22Rv1 (cell line): Measurements from ENCODE around the gene COMMD10.

ENCODE experiments used
- H3K27ac ChIP-seq: fragments of 450-650 bp; 2 replicates; pipeline ENCODE4 v1.5.1; 2017
- ZFX ChIP-seq: fragments of 450-650 bp; IDR thresholded peaks from 2 replicates; pipeline ENCODE4 v1.6.1; 2017; ENCODE audit warnings: antibody characterized with exemption, borderline replicate concordance
- TF ChIP-seq, protein P1 (sequence below): fragments of 450-650 bp; IDR thresholded peaks from 2 replicates; pipeline ENCODE4 v1.5.1; 2017; ENCODE audit warnings: mild to moderate bottlenecking

COMMD10 gene

GRCh38 chr5:116142495-116142894, 57.7 kb downstream of the COMMD10 start:
- no peak overlapping the region for H3K27ac ChIP-seq
- TF ChIP-seq, protein P1, sequence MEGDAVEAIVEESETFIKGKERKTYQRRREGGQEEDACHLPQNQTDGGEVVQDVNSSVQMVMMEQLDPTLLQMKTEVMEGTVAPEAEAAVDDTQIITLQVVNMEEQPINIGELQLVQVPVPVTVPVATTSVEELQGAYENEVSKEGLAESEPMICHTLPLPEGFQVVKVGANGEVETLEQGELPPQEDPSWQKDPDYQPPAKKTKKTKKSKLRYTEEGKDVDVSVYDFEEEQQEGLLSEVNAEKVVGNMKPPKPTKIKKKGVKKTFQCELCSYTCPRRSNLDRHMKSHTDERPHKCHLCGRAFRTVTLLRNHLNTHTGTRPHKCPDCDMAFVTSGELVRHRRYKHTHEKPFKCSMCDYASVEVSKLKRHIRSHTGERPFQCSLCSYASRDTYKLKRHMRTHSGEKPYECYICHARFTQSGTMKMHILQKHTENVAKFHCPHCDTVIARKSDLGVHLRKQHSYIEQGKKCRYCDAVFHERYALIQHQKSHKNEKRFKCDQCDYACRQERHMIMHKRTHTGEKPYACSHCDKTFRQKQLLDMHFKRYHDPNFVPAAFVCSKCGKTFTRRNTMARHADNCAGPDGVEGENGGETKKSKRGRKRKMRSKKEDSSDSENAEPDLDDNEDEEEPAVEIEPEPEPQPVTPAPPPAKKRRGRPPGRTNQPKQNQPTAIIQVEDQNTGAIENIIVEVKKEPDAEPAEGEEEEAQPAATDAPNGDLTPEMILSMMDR = no peak; the same call in 1 of the 2 replicates
- no peak for TF ChIP-seq ZFX

GRCh38 chr5:116144103-116144502, 59.3 kb downstream of the COMMD10 start:
- TF ChIP-seq ZFX = no peak
- H3K27ac ChIP-seq = no peak overlapping the region

GRCh38 chr5:116144991-116145390, 60.2 kb downstream of the COMMD10 start:
- no peak overlapping the region for H3K27ac ChIP-seq
- TF ChIP-seq, protein P1 = no peak
- TF ChIP-seq ZFX = no peak

GRCh38 chr5:116145416-116145815, 60.6 kb downstream of the COMMD10 start:
- H3K27ac ChIP-seq = no peak overlapping the region
- TF ChIP-seq, protein P1 = no peak
- no peak for TF ChIP-seq ZFX

- no peak for TF ChIP-seq ZFX
- TF ChIP-seq, protein P1 = no peak
- H3K27ac ChIP-seq = no peak overlapping the region
These were observed 67.3 kb downstream of the COMMD10 start for GRCh38 chr5:116152169-116152568.

- no peak overlapping the region for H3K27ac ChIP-seq
- TF ChIP-seq, protein P1 = no peak
- no peak for TF ChIP-seq ZFX
These were observed 68.9 kb downstream of the COMMD10 start for GRCh38 chr5:116153687-116154174.

- TF ChIP-seq, protein P1 = no peak
- TF ChIP-seq ZFX = no peak
- no peak overlapping the region for H3K27ac ChIP-seq
These were observed 69.4 kb downstream of the COMMD10 start for GRCh38 chr5:116154252-116154651.

GRCh38 chr5:116154931-116155330, 70.1 kb downstream of the COMMD10 start:
- TF ChIP-seq, protein P1 = no peak
- TF ChIP-seq ZFX = no peak

More at GRCh38 chr5:116154931-116155330, 70.1 kb downstream of the COMMD10 start:
- H3K27ac ChIP-seq = no peak overlapping the region
